GM19035 (cell line): ENCODE results near the gene SLC25A25.
"Not testable (repeated sequence)": the region's sequence is repeated elsewhere in the genome, so short reads cannot be mapped to it uniquely, and the experiment has no call there.

Source experiments
- ATAC-seq: cut with Tn5 transposase; IDR thresholded peaks from one replicate; pipeline ENCODE4 v1.9.1; 2021; ENCODE audit not compliant: unreplicated experiment

SLC25A25 gene

GRCh38 chr9:128108269-128109049 is 40.4 kb downstream of the SLC25A25 start:
- no peak for ATAC-seq

GRCh38 chr9:128109050-128109709 is 41.1 kb downstream of the SLC25A25 start:
- ATAC-seq: no peak

GRCh38 chr9:128111726-128112125 is 43.7 kb downstream of the SLC25A25 start:
- not testable (repeated sequence) for ATAC-seq

- no peak for ATAC-seq
Measured at GRCh38 chr9:128113526-128114325, 45.7 kb downstream of the SLC25A25 start.

- no peak for ATAC-seq
Measured at GRCh38 chr9:128114326-128115186, 46.5 kb downstream of the SLC25A25 start.

- no peak for ATAC-seq
Measured at GRCh38 chr9:128115187-128116103, 47.4 kb downstream of the SLC25A25 start.

GRCh38 chr9:128116104-128117083 is 48.4 kb downstream of the SLC25A25 start:
- no peak for ATAC-seq

GRCh38 chr9:128117613-128118471 is 49.8 kb downstream of the SLC25A25 start:
- ATAC-seq: peak; percentile 59

- no peak for ATAC-seq
Measured at GRCh38 chr9:128118472-128118857, 50.4 kb downstream of the SLC25A25 start.

GRCh38 chr9:128118971-128119665 is 51.1 kb downstream of the SLC25A25 start:
- ATAC-seq: no peak

- no peak for ATAC-seq
Measured at GRCh38 chr9:128120061-128120740, 52.2 kb downstream of the SLC25A25 start.

- no peak for ATAC-seq
Measured at GRCh38 chr9:128120741-128121465, 52.9 kb downstream of the SLC25A25 start.

GRCh38 chr9:128121466-128121810 is 53.4 kb downstream of the SLC25A25 start:
- ATAC-seq: no peak

GRCh38 chr9:128121924-128122808 is 54.1 kb downstream of the SLC25A25 start:
- no peak for ATAC-seq

- ATAC-seq: no peak
Measured at GRCh38 chr9:128122809-128123175, 54.8 kb downstream of the SLC25A25 start.
